Measurements from ENCODE around the gene KCNN4.
"Not testable (repeated sequence)": the region's sequence is repeated elsewhere in the genome, so short reads cannot be mapped to it uniquely, and the experiment has no call there.

KCNN4 gene

DNA sequence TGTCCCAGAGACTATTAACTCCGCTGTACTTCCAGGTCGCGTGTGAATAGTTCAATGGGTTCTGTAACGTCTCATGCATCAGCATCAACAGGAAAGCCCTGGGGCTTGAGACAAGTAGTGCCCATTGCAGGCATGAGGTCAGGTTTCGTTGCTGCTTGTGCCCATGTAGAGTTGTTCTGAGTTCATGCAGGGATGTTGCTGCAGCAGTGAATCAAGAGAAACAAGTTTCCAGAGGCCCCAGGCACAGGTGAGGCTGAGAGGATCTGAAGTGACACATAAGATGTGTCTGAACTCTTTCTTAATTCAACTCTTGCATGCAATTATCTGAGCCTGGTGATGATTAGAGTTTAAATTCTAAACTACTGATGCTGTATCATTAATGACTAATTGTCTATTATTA lies 37.7 kb upstream of the KCNN4 start:
- no peak for DNase-seq (ENCODE audit: low read depth, low spot score)
- no peak overlapping the region for H3K4me3 ChIP-seq (ENCODE audit: low read depth, low read length)
- TF ChIP-seq, protein P1, sequence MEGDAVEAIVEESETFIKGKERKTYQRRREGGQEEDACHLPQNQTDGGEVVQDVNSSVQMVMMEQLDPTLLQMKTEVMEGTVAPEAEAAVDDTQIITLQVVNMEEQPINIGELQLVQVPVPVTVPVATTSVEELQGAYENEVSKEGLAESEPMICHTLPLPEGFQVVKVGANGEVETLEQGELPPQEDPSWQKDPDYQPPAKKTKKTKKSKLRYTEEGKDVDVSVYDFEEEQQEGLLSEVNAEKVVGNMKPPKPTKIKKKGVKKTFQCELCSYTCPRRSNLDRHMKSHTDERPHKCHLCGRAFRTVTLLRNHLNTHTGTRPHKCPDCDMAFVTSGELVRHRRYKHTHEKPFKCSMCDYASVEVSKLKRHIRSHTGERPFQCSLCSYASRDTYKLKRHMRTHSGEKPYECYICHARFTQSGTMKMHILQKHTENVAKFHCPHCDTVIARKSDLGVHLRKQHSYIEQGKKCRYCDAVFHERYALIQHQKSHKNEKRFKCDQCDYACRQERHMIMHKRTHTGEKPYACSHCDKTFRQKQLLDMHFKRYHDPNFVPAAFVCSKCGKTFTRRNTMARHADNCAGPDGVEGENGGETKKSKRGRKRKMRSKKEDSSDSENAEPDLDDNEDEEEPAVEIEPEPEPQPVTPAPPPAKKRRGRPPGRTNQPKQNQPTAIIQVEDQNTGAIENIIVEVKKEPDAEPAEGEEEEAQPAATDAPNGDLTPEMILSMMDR (IDR thresholded peaks at IDR 0.05; ENCODE audit: insufficient read depth, low read length, missing control alignments) = no peak
- CTCF ChIA-PET = interaction anchor here (0.8 to 2.5 kb wide), 2 partner anchors 9 to 73 kb away, joined by 3 to 14 read pairs; no protein-coding TSS in a partner anchor
- POLR2A ChIA-PET = no interaction called here

DNA sequence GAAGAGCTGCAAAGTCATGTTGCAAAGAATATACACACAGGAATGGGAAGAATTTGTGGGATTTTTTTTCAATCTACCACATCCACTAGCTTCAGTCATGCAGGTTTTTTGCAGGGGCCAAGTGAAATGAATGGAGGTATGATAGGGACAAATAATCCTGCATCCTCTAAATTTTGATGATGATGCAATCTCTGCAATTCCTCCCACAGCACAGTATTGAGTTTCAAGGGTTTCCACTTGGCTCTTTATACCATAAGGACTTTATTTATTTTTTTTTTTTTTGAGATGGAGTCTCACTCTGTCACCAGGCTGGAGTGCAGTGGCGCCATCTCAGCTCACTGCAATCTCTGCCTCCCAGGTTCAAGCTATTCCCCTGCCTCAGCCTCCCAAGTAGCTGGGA lies 36.7 kb upstream of the KCNN4 start:
- DNase-seq (ENCODE audit: low read depth, low spot score); POLR2A ChIA-PET; H3K4me3 ChIP-seq (ENCODE audit: low read depth, low read length): not testable (repeated sequence)
- CTCF ChIA-PET = interaction anchor here (1.2 to 2.5 kb wide), 3 partner anchors 8 to 33 kb away, joined by 3 to 14 read pairs (median 4); no protein-coding TSS in a partner anchor

DNA sequence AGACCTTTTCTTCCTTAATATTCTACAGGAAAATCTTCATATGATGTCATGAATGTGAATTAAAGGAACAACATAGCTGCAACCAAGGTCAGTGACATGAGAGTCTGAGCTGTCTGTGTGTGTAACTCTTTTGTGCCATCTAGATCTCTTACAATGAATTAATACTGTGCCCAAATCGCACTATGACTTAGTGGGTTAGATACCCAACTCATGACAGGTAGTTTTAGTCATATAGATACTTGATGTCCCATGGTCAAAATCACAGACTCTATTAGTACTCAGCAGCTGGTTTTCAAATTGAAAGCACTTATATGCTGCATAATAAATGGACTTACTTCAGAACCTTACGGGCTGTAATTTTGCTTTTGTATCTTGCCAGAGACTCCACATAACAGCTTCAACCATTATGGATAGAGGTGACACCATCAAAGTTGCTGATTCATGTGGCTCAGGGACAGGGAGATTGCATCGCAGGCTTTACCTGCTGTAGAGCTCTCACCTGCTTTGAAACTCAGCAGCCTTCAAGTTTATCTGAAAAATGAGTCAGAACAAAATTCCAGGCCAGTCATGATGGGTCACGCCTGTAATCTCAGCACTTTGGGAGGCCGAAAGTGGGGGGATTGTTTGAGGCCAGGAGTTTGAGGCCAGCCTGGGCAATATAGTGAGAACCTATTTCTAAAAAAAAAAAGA lies 34.0 kb upstream of the KCNN4 start:
- ChIA-PET POLR2A (no interaction called here), CTCF (interaction anchor here (1.0 to 2.8 kb wide), 2 partner anchors 70 to 262 kb away, joined by 3 to 10 read pairs; no protein-coding TSS in a partner anchor)
- no peak overlapping the region for H3K4me3 ChIP-seq (ENCODE audit: low read depth, low read length)
- TF ChIP-seq, protein P1 (IDR thresholded peaks at IDR 0.05; ENCODE audit: insufficient read depth, low read length, missing control alignments) = no peak
- DNase-seq (ENCODE audit: low read depth, low spot score) = no peak

DNA sequence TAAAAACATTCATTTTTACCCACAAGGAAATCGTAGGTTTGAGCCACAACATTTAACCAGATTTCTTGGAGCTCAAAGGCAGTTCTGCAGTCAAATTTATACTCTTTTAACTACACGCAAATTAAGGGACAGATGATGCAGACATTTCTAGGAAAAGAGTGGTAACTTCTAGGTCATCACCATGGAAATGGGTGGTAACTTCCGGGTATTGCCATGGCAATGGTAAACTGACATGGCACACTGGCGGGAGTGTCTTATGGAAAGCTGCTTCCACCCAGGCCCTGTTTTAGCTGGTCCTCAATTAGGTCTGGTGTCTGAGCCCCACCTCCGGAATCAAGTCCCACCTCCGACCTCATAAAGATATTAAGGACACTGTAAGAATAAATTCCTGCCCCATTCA lies 31.9 kb upstream of the KCNN4 start:
- TF ChIP-seq, protein P1 (IDR thresholded peaks at IDR 0.05; ENCODE audit: insufficient read depth, low read length, missing control alignments) = no peak
- POLR2A ChIA-PET = no interaction called here
- no peak for DNase-seq (ENCODE audit: low read depth, low spot score)
- CTCF ChIA-PET = interaction anchor here (1.1 to 1.3 kb wide), 4 partner anchors 16 to 293 kb away, joined by 3 to 4 read pairs (median 3); partner anchors contain the start of genes IRGQ and ZNF576
- no peak overlapping the region for H3K4me3 ChIP-seq (ENCODE audit: low read depth, low read length)

DNA sequence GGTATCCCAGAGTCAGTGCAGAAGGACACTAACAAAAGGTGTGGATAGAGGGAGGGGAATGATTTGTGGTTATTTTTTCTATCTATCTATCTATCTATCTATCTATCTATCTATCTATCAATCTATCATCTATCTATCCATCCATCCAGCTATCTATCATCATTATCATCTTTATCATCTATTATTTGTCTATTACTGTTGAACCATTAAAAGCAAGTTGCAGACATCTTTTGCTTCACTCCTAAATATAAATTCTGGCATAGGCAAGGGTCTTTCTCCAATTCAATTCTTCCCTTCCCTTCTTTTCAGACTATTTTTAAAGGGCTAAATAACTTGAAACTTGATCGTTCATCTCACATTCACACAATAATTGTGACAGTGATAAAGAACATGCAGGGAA lies 31.5 kb upstream of the KCNN4 start:
- no peak for DNase-seq (ENCODE audit: low read depth, low spot score)
- ChIA-PET POLR2A (no interaction called here), CTCF (interaction anchor here (1.1 to 4.3 kb wide), 5 partner anchors 16 to 293 kb away, joined by 3 to 27 read pairs (median 3); partner anchors contain the start of genes IRGQ and ZNF576)

DNA sequence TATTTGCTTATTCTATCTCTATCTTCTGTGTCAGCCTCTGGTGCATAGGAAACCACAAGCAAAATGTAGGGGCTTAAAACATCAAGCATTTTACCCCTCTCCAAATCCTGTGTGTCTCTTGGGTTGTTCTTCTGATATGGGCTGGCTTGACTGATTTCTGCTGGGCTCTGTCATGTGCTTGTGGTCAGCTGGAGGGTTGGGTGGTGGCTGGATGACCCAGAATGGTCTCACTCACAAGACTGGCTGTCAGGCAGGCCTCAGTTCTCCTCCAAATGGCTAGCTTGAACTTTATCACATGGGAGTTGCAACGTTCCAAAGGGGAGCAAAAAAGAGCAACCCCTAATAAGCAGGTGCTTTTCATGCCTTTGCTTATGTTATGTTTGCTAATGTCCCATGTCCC lies 31.1 kb upstream of the KCNN4 start:
- ChIA-PET CTCF (interaction anchor here (1.1 to 4.3 kb wide), 8 partner anchors 10 to 292 kb away, joined by 3 to 51 read pairs (median 4); no protein-coding TSS in a partner anchor), POLR2A (no interaction called here)
- no peak for DNase-seq (ENCODE audit: low read depth, low spot score)

More for the DNA sequence above, 31.5 kb upstream of the KCNN4 start:
- TF ChIP-seq, protein P1 (IDR thresholded peaks at IDR 0.05; ENCODE audit: insufficient read depth, low read length, missing control alignments) = no peak
- H3K4me3 ChIP-seq (ENCODE audit: low read depth, low read length) = no peak overlapping the region

More for the DNA sequence above, 31.1 kb upstream of the KCNN4 start:
- H3K4me3 ChIP-seq (ENCODE audit: low read depth, low read length) = no peak overlapping the region
- TF ChIP-seq, protein P1 (IDR thresholded peaks at IDR 0.05; ENCODE audit: insufficient read depth, low read length, missing control alignments) = no peak

Measured in AG04449 (cell line).